ENCODE results near the gene FBXW2. TPM values are rescaled to one million over a fixed set of nuclear protein-coding genes. Genes with fewer than 3 reads are reported as not detected.

The FBXW2 gene
- total and polyA plus RNA-seq, 10 of the 15 experiments (the other 5 are each of a cell fraction or from before 2014, with no cell fraction given), result 2.9 to 56.9 (median 39.1) TPM

DNA sequence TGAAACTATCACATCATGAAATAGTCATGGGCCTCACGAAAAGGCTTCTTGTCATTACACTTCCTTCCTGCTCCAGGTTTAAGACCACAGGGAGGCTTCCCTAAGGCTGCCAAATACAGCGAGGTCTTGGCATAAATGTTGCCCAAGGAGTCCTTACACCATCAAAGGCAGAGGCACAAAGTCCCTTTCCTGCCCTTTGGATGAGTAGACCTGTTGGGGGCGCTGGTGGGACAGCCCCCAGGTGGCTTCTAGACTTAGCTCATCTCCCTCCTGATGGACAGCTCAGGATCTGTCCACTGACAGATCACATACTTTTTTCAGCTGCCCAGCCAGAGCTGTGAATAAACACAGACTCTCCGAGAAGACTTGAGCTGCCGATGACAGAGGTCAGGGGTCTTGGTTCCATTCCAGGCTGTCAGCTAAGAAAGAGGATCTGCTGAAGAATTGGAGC, 63.4 kb downstream of the FBXW2 start:
- intact Hi-C loops (cut with micrococcal nuclease; ENCODE audit: unreplicated experiment) (no loop called here), in situ Hi-C loops (cut with MboI) (no loop called here)
- no peak overlapping the region for H3K27ac ChIP-seq (ENCODE audit: control insufficient read depth, insufficient read depth)
- SMC1A ChIA-PET (ENCODE audit: uncharacterized antibody, unreplicated experiment), result interaction anchor here (1.4 kb wide), 1 partner anchor 30 kb away, joined by 6 read pairs; no protein-coding TSS in a partner anchor
- TF ChIP-seq CHD4 (IDR thresholded peaks at IDR 0.05) (no peak), DPF2 (IDR thresholded peaks at IDR 0.05) (no peak), BCL11A (IDR thresholded peaks at IDR 0.05; ENCODE audit: low read depth, low read length) (no peak)
- TF ChIP-seq, protein P1, sequence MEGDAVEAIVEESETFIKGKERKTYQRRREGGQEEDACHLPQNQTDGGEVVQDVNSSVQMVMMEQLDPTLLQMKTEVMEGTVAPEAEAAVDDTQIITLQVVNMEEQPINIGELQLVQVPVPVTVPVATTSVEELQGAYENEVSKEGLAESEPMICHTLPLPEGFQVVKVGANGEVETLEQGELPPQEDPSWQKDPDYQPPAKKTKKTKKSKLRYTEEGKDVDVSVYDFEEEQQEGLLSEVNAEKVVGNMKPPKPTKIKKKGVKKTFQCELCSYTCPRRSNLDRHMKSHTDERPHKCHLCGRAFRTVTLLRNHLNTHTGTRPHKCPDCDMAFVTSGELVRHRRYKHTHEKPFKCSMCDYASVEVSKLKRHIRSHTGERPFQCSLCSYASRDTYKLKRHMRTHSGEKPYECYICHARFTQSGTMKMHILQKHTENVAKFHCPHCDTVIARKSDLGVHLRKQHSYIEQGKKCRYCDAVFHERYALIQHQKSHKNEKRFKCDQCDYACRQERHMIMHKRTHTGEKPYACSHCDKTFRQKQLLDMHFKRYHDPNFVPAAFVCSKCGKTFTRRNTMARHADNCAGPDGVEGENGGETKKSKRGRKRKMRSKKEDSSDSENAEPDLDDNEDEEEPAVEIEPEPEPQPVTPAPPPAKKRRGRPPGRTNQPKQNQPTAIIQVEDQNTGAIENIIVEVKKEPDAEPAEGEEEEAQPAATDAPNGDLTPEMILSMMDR (IDR thresholded peaks at IDR 0.05 in 2 of 3, conservative IDR thresholded peaks at IDR 0.05 in 1 of 3; ENCODE audit: control insufficient read depth in 2 of 3, extremely low read depth in 1 of 3, insufficient read depth in 1 of 3, low read depth in 3 of 3, low read length in 3 of 3), result peak in 2 of 3 experiments; percentile 27 to 35; a peak in 3 of 6 replicates
- no peak overlapping the region for H3K4me3 ChIP-seq
- no TSS peak for BruUV-seq (replicated peaks)
- H3K4me2 ChIP-seq (ENCODE audit: control insufficient read depth, insufficient read depth), result 0 out of 2 replicates have a peak overlapping the region, but pooled peaks have one; percentile 7
- H3K27me3 ChIP-seq (replicated peaks in 1 of 2; ENCODE audit: control insufficient read depth in 2 of 2, insufficient read depth in 2 of 2, low read length in 1 of 2), result no peaks in the 10 kb centered on the region
- WGBS (ENCODE audit: insufficient coverage, insufficient replicate concordance, low lambda C conversion rate, missing lambda C conversion rate), result 72% methylated on average over 5 of the region's 5 CpGs
- H3K36me3 ChIP-seq (ENCODE audit: control insufficient read depth in 2 of 2, insufficient read depth in 2 of 2, low read length in 1 of 2), result no peaks in the 10 kb centered on the region
- no peak for DNase-seq (ENCODE audit: low read depth, low spot score)
- no peaks in the 10 kb centered on the region for H3K79me2 ChIP-seq (ENCODE audit: control insufficient read depth, insufficient read depth, low read length)
- H3K4me1 ChIP-seq (ENCODE audit: control insufficient read depth, insufficient read depth, low read length), result peaks cover 11% of the 10 kb centered on the region
- peak overlapping the region; percentile 49; the same call in 1 of the 2 replicates for H2AFZ ChIP-seq (ENCODE audit: control insufficient read depth, low read depth, low read length)
- POLR2A ChIA-PET, result no interaction called here
- H4K20me1 ChIP-seq (ENCODE audit: control insufficient read depth, insufficient read depth), result no peaks in the 10 kb centered on the region
- FAIRE-seq, result no peak
- no peak overlapping the region for H3K9ac ChIP-seq (ENCODE audit: control insufficient read depth, insufficient read depth, low read length)
- peak; percentile 39; the same call in 2 of the 3 replicates for ATAC-seq
- RAD21 ChIA-PET (ENCODE audit: unreplicated experiment), result no interaction called here
- no peaks in the 10 kb centered on the region for H3K9me3 ChIP-seq (replicated peaks; ENCODE audit: control insufficient read depth, insufficient read depth, low read length)
- CTCF ChIA-PET, result interaction anchor here (1.1 to 1.6 kb wide), 2 partner anchors 15 to 110 kb away, joined by 3 read pairs; partner anchors contain the start of gene MEGF9

DNA sequence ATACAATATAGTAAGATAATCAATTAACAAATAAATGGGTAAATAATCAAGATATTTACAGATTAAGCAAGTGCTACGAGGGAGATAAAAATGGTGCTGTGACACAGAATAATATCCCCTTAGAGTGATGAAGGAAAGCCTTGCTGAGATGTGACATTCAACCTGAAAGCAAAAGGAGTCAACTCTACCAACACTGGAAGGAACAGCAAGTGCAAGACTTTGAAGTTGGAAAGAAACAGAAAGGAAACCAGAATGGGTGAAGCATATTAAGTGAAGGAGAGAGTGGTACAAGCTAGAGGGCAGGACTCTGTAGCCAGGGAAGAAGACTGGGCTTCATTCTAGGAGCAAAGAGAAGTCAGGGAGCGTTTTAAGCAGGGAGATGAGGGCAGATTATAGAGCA, 66.7 kb downstream of the FBXW2 start:
- SMC1A ChIA-PET (ENCODE audit: uncharacterized antibody, unreplicated experiment), result no interaction called here
- RAD21 ChIA-PET (ENCODE audit: unreplicated experiment), result no interaction called here
- Histone ChIP-seq H3K36me3 (ENCODE audit: control insufficient read depth in 2 of 2, insufficient read depth in 2 of 2, low read length in 1 of 2) (no peaks in the 10 kb centered on the region), H3K4me1 (ENCODE audit: control insufficient read depth, insufficient read depth, low read length) (peaks cover 11% of the 10 kb centered on the region), H3K9ac (ENCODE audit: control insufficient read depth, insufficient read depth, low read length) (no peak overlapping the region), H3K9me3 (replicated peaks; ENCODE audit: control insufficient read depth, insufficient read depth, low read length) (no peaks in the 10 kb centered on the region), H3K79me2 (ENCODE audit: control insufficient read depth, insufficient read depth, low read length) (no peaks in the 10 kb centered on the region), H3K4me3 (no peak overlapping the region), H4K20me1 (ENCODE audit: control insufficient read depth, insufficient read depth) (no peaks in the 10 kb centered on the region), H3K27me3 (replicated peaks in 1 of 2; ENCODE audit: control insufficient read depth in 2 of 2, insufficient read depth in 2 of 2, low read length in 1 of 2) (no peaks in the 10 kb centered on the region), H3K27ac (ENCODE audit: control insufficient read depth, insufficient read depth) (no peak overlapping the region), H2AFZ (ENCODE audit: control insufficient read depth, low read depth, low read length) (peak overlapping the region; percentile 63; the same call in 1 of the 2 replicates), H3K4me2 (ENCODE audit: control insufficient read depth, insufficient read depth) (no peak overlapping the region)
- BruUV-seq (replicated peaks), result no TSS peak
- intact Hi-C loops (cut with micrococcal nuclease; ENCODE audit: unreplicated experiment), result no loop called here
- in situ Hi-C loops (cut with MboI), result no loop called here
- ATAC-seq (peak; percentile 16; the same call in 2 of the 3 replicates), DNase-seq (ENCODE audit: low read depth, low spot score) (no peak), FAIRE-seq (no peak)
- CTCF ChIA-PET, result no interaction called here
- POLR2A ChIA-PET, result interaction anchor here (0.5 kb wide), 1 partner anchor 1618 kb away, joined by 4 read pairs; no protein-coding TSS in a partner anchor
- 11% methylated on average over 2 of the region's 2 CpGs for WGBS (ENCODE audit: insufficient coverage, insufficient replicate concordance, low lambda C conversion rate, missing lambda C conversion rate)
- TF ChIP-seq SMARCA5 (IDR thresholded peaks at IDR 0.05), result no peak
- TF ChIP-seq CEBPB (IDR thresholded peaks at IDR 0.05; ENCODE audit: borderline replicate concordance in 1 of 2, low read depth in 2 of 2, low read length in 2 of 2), result no peak
- no peak for TF ChIP-seq BRCA1 (IDR thresholded peaks at IDR 0.05; ENCODE audit: low read depth, low read length)
- TF ChIP-seq ESRRA (IDR thresholded peaks at IDR 0.05; ENCODE audit: low read length), result no peak
- TF ChIP-seq MYB (IDR thresholded peaks at IDR 0.05; ENCODE audit: borderline replicate concordance, low read depth, low read length), result no peak
- TF ChIP-seq JUND (IDR thresholded peaks at IDR 0.05; ENCODE audit: low read depth, low read length), result no peak
- no peak for TF ChIP-seq BHLHE40 (IDR thresholded peaks at IDR 0.05; ENCODE audit: borderline replicate concordance in 1 of 2, low read depth in 2 of 2, low read length in 1 of 2)
- TF ChIP-seq, protein P2, sequence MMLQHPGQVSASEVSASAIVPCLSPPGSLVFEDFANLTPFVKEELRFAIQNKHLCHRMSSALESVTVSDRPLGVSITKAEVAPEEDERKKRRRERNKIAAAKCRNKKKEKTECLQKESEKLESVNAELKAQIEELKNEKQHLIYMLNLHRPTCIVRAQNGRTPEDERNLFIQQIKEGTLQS (IDR thresholded peaks at IDR 0.05; ENCODE audit: borderline replicate concordance, extremely low read depth, low read depth, low read length), result no peak
- TF ChIP-seq ZNF207 (IDR thresholded peaks at IDR 0.05; ENCODE audit: borderline replicate concordance), result no peak
- no peak for TF ChIP-seq SUZ12 (IDR thresholded peaks at IDR 0.05; ENCODE audit: unreplicated experiment)
- no peak for TF ChIP-seq HCFC1 (IDR thresholded peaks at IDR 0.05; ENCODE audit: low read length)

Measured in GM12878 (cell line).